ENCODE measurements around the gene TRPM3. TPM values are rescaled to one million over a fixed set of nuclear protein-coding genes. Genes with fewer than 3 reads are reported as not detected.

The TRPM3 gene
- total RNA-seq, 4 donors from 2014 or later, result under 0.01 to 0.26 (median under 0.01) TPM

- TF ChIP-seq, protein P1, sequence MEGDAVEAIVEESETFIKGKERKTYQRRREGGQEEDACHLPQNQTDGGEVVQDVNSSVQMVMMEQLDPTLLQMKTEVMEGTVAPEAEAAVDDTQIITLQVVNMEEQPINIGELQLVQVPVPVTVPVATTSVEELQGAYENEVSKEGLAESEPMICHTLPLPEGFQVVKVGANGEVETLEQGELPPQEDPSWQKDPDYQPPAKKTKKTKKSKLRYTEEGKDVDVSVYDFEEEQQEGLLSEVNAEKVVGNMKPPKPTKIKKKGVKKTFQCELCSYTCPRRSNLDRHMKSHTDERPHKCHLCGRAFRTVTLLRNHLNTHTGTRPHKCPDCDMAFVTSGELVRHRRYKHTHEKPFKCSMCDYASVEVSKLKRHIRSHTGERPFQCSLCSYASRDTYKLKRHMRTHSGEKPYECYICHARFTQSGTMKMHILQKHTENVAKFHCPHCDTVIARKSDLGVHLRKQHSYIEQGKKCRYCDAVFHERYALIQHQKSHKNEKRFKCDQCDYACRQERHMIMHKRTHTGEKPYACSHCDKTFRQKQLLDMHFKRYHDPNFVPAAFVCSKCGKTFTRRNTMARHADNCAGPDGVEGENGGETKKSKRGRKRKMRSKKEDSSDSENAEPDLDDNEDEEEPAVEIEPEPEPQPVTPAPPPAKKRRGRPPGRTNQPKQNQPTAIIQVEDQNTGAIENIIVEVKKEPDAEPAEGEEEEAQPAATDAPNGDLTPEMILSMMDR (IDR thresholded peaks at IDR 0.05), result no peak
- TF ChIP-seq POLR2A (IDR thresholded peaks at IDR 0.05), result no peak
- intact Hi-C loops (cut with DNase I), result no loop called here
- Histone ChIP-seq H3K4me1 (no peaks in the 10 kb centered on the region), H3K9me3 (no peaks in the 10 kb centered on the region), H3K36me3 (no peaks in the 10 kb centered on the region), H3K27me3 (no peaks in the 10 kb centered on the region), H3K4me3 (no peak overlapping the region), H3K27ac (no peak overlapping the region)
- DNase-seq, result no peak
- WGBS, 2 donors, result 37 to 44% methylated on average over 6 of the region's 6 CpGs
Measured at GRCh38 chr9:70696694-70697335, 424.6 kb downstream of the TRPM3 start.

GRCh38 chr9:70694758-70695157 lies 426.7 kb downstream of the TRPM3 start:
- TF ChIP-seq, protein P1 (IDR thresholded peaks at IDR 0.05), result no peak
- no peak for TF ChIP-seq POLR2A (IDR thresholded peaks at IDR 0.05)
- DNase-seq, result no peak
- WGBS, 2 donors, result 74 to 79% methylated on average over 5 of the region's 5 CpGs

GRCh38 chr9:70693186-70693585 lies 428.2 kb downstream of the TRPM3 start:
- no peak for TF ChIP-seq POLR2A (IDR thresholded peaks at IDR 0.05)
- H3K4me3 ChIP-seq, result no peak overlapping the region
- no peaks in the 10 kb centered on the region for H3K9me3 ChIP-seq
- no peak for DNase-seq
- H3K27ac ChIP-seq, result no peak overlapping the region
- H3K4me1 ChIP-seq, result no peaks in the 10 kb centered on the region
- H3K36me3 ChIP-seq, result no peaks in the 10 kb centered on the region
- intact Hi-C loops (cut with DNase I), result no loop called here
- WGBS, 2 donors, result 75 to 77% methylated on average over 1 of the region's 1 CpG
- no peaks in the 10 kb centered on the region for H3K27me3 ChIP-seq

More at GRCh38 chr9:70694758-70695157, 426.7 kb downstream of the TRPM3 start:
- no peaks in the 10 kb centered on the region for H3K27me3 ChIP-seq
- H3K4me3 ChIP-seq, result no peak overlapping the region
- no peaks in the 10 kb centered on the region for H3K4me1 ChIP-seq
- H3K9me3 ChIP-seq, result no peaks in the 10 kb centered on the region
- no peaks in the 10 kb centered on the region for H3K36me3 ChIP-seq
- H3K27ac ChIP-seq, result no peak overlapping the region
- intact Hi-C loops (cut with DNase I), result no loop called here

- 76 to 85% methylated on average over 4 of the region's 4 CpGs for WGBS, 2 donors
- TF ChIP-seq, protein P1 (IDR thresholded peaks at IDR 0.05), result no peak
- TF ChIP-seq POLR2A (IDR thresholded peaks at IDR 0.05), result no peak
- no peak for DNase-seq
- Histone ChIP-seq H3K4me1 (no peaks in the 10 kb centered on the region), H3K9me3 (no peaks in the 10 kb centered on the region), H3K4me3 (no peak overlapping the region), H3K36me3 (no peaks in the 10 kb centered on the region), H3K27ac (no peak overlapping the region), H3K27me3 (no peaks in the 10 kb centered on the region)
- intact Hi-C loops (cut with DNase I), result no loop called here
Measured at GRCh38 chr9:70692431-70692830, 429.0 kb downstream of the TRPM3 start.

DNA sequence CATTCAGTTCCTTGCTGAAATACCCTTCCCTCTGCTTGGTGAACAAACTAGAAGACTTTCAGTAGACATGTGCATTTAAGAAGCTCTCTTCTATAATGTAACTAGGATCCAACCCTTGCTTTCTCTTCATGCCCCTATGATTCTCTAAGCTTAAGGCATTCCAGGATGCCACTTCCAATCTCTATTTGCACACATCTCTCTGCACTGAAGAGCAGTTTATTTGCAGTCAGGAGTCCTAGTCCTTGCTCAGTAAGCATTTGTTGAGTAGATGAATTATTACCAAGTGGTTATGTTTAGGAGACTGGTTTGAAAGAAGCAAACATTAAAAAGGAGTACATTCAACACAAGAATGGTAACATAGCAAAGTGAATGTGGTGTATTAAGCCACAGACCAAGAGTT lies 432.7 kb downstream of the TRPM3 start:
- TF ChIP-seq, protein P1 (IDR thresholded peaks at IDR 0.05), result no peak
- no peak for TF ChIP-seq POLR2A (IDR thresholded peaks at IDR 0.05)
- no peaks in the 10 kb centered on the region for H3K27me3 ChIP-seq

DNA sequence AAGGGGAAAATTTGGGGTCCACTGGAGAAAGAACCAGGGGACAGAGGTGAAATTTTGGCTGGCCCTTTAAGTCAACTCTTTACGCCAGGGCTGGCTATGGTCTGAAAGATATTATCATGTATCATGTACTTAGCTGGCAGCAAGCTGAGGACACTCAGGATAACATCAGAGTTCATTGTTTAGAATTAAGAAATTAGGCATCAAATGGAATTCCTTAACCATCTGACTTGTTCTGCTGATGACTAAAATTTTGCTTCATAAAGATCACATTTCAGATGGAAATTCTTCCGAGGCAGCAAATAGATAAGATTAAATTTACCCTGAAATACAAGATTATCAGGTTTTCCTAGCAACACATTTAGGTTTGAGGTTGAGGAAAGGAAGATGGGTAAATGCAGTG lies 437.6 kb downstream of the TRPM3 start:
- TF ChIP-seq, protein P1 (IDR thresholded peaks at IDR 0.05), result no peak
- TF ChIP-seq POLR2A (IDR thresholded peaks at IDR 0.05), result no peak
- no peaks in the 10 kb centered on the region for H3K9me3 ChIP-seq
- no peaks in the 10 kb centered on the region for H3K27me3 ChIP-seq
- intact Hi-C loops (cut with DNase I), result no loop called here
- no peaks in the 10 kb centered on the region for H3K4me1 ChIP-seq
- H3K4me3 ChIP-seq, result no peak overlapping the region
- H3K27ac ChIP-seq, result no peak overlapping the region
- no peak for DNase-seq
- no peaks in the 10 kb centered on the region for H3K36me3 ChIP-seq
- 68 to 69% methylated on average over 2 of the region's 2 CpGs for WGBS, 2 donors

More for the DNA sequence above, 432.7 kb downstream of the TRPM3 start:
- intact Hi-C loops (cut with DNase I), result no loop called here
- Histone ChIP-seq H3K9me3 (no peaks in the 10 kb centered on the region), H3K4me3 (no peak overlapping the region), H3K27ac (no peak overlapping the region), H3K4me1 (no peaks in the 10 kb centered on the region), H3K36me3 (no peaks in the 10 kb centered on the region)
- DNase-seq, result no peak

Data from esophagus squamous epithelium (tissue), 5 donors.